Measurements from ENCODE around the gene ACOT7.
A peak's percentile ranks its signal among the peaks of the same experiment; 100 is the strongest.

ACOT7 gene

GRCh38 chr1:6353955-6354658, 39.5 kb downstream of the ACOT7 start:
- Histone ChIP-seq H3K4me3 (ENCODE audit: low read length in 2 of 2) (peak overlapping the region; percentile 1 to 9), H3K36me3 (ENCODE audit: control insufficient read depth in 2 of 2, insufficient read depth in 2 of 2, low read length in 2 of 2) (peaks cover 0 to 2% of the 10 kb centered on the region in 2 donors), H3K4me1 (ENCODE audit: control insufficient read depth in 2 of 2, insufficient read depth in 2 of 2, low read length in 2 of 2) (peaks cover 49 to 58% of the 10 kb centered on the region in 2 donors), H3K9me3 (ENCODE audit: control insufficient read depth in 2 of 2, low read length in 2 of 2) (no peaks in the 10 kb centered on the region), H3K9ac (ENCODE audit: low read depth in 1 of 2, low read length in 2 of 2) (peak overlapping the region in 1 of 2 donors; percentile 56), H3K27me3 (ENCODE audit: control insufficient read depth in 2 of 2, insufficient read depth in 2 of 2, low read length in 2 of 2) (no peaks in the 10 kb centered on the region), H3K27ac (ENCODE audit: low read depth in 2 of 2, low read length in 2 of 2) (peak overlapping the region; percentile 85 to 91)

GRCh38 chr1:6353619-6353954, 40.0 kb downstream of the ACOT7 start:
- H3K4me1 ChIP-seq (ENCODE audit: control insufficient read depth in 2 of 2, insufficient read depth in 2 of 2, low read length in 2 of 2) = peaks cover 49 to 58% of the 10 kb centered on the region in 2 donors
- H3K4me3 ChIP-seq (ENCODE audit: low read length in 2 of 2) = no peak overlapping the region
- no peaks in the 10 kb centered on the region for H3K27me3 ChIP-seq (ENCODE audit: control insufficient read depth in 2 of 2, insufficient read depth in 2 of 2, low read length in 2 of 2)
- peak overlapping the region; percentile 85 to 91 for H3K27ac ChIP-seq (ENCODE audit: low read depth in 2 of 2, low read length in 2 of 2)
- H3K36me3 ChIP-seq (ENCODE audit: control insufficient read depth in 2 of 2, insufficient read depth in 2 of 2, low read length in 2 of 2) = peaks cover 0 to 3% of the 10 kb centered on the region in 2 donors
- peak overlapping the region in 1 of 2 donors; percentile 56 for H3K9ac ChIP-seq (ENCODE audit: low read depth in 1 of 2, low read length in 2 of 2)
- no peaks in the 10 kb centered on the region for H3K9me3 ChIP-seq (ENCODE audit: control insufficient read depth in 2 of 2, low read length in 2 of 2)

- Histone ChIP-seq H3K27me3 (ENCODE audit: control insufficient read depth in 2 of 2, insufficient read depth in 2 of 2, low read length in 2 of 2) (no peaks in the 10 kb centered on the region), H3K9ac (ENCODE audit: low read depth in 1 of 2, low read length in 2 of 2) (peak overlapping the region; percentile 29 to 32), H3K4me3 (ENCODE audit: low read length in 2 of 2) (peak overlapping the region; percentile 13 to 30), H3K4me1 (ENCODE audit: control insufficient read depth in 2 of 2, insufficient read depth in 2 of 2, low read length in 2 of 2) (peaks cover 42 to 54% of the 10 kb centered on the region in 2 donors), H3K9me3 (ENCODE audit: control insufficient read depth in 2 of 2, low read length in 2 of 2) (no peaks in the 10 kb centered on the region), H3K27ac (ENCODE audit: low read depth in 2 of 2, low read length in 2 of 2) (peak overlapping the region; percentile 18 to 52), H3K36me3 (ENCODE audit: control insufficient read depth in 2 of 2, insufficient read depth in 2 of 2, low read length in 2 of 2) (peaks cover 0 to 5% of the 10 kb centered on the region in 2 donors)
Measured at GRCh38 chr1:6352138-6352563, 41.4 kb downstream of the ACOT7 start.

- peak overlapping the region; percentile 13 to 30 for H3K4me3 ChIP-seq (ENCODE audit: low read length in 2 of 2)
- H3K27ac ChIP-seq (ENCODE audit: low read depth in 2 of 2, low read length in 2 of 2) = peak overlapping the region; percentile 18 to 52
- peak overlapping the region; percentile 29 to 32 for H3K9ac ChIP-seq (ENCODE audit: low read depth in 1 of 2, low read length in 2 of 2)
- H3K9me3 ChIP-seq (ENCODE audit: control insufficient read depth in 2 of 2, low read length in 2 of 2) = no peaks in the 10 kb centered on the region
- no peaks in the 10 kb centered on the region for H3K27me3 ChIP-seq (ENCODE audit: control insufficient read depth in 2 of 2, insufficient read depth in 2 of 2, low read length in 2 of 2)
- peaks cover 42 to 53% of the 10 kb centered on the region in 2 donors for H3K4me1 ChIP-seq (ENCODE audit: control insufficient read depth in 2 of 2, insufficient read depth in 2 of 2, low read length in 2 of 2)
- H3K36me3 ChIP-seq (ENCODE audit: control insufficient read depth in 2 of 2, insufficient read depth in 2 of 2, low read length in 2 of 2) = peaks cover 0 to 5% of the 10 kb centered on the region in 2 donors
Measured at GRCh38 chr1:6351480-6352137, 42.0 kb downstream of the ACOT7 start.

- H3K9ac ChIP-seq (ENCODE audit: low read depth in 1 of 2, low read length in 2 of 2) = no peak overlapping the region
- H3K4me1 ChIP-seq (ENCODE audit: control insufficient read depth in 2 of 2, insufficient read depth in 2 of 2, low read length in 2 of 2) = peaks cover 42 to 53% of the 10 kb centered on the region in 2 donors
Measured at GRCh38 chr1:6350416-6351088, 43.0 kb downstream of the ACOT7 start.

GRCh38 chr1:6349254-6349943, 44.2 kb downstream of the ACOT7 start:
- Histone ChIP-seq H3K36me3 (ENCODE audit: control insufficient read depth in 2 of 2, insufficient read depth in 2 of 2, low read length in 2 of 2) (peaks cover 0 to 7% of the 10 kb centered on the region in 2 donors), H3K9ac (ENCODE audit: low read depth in 1 of 2, low read length in 2 of 2) (peak overlapping the region in 1 of 2 donors; percentile 34), H3K4me1 (ENCODE audit: control insufficient read depth in 2 of 2, insufficient read depth in 2 of 2, low read length in 2 of 2) (peaks cover 41 to 52% of the 10 kb centered on the region in 2 donors), H3K9me3 (ENCODE audit: control insufficient read depth in 2 of 2, low read length in 2 of 2) (no peaks in the 10 kb centered on the region), H3K27ac (ENCODE audit: low read depth in 2 of 2, low read length in 2 of 2) (peak overlapping the region; percentile 16 to 67), H3K4me3 (ENCODE audit: low read length in 2 of 2) (no peak overlapping the region), H3K27me3 (ENCODE audit: control insufficient read depth in 2 of 2, insufficient read depth in 2 of 2, low read length in 2 of 2) (no peaks in the 10 kb centered on the region)

More at GRCh38 chr1:6350416-6351088, 43.0 kb downstream of the ACOT7 start:
- no peak overlapping the region for H3K4me3 ChIP-seq (ENCODE audit: low read length in 2 of 2)
- H3K36me3 ChIP-seq (ENCODE audit: control insufficient read depth in 2 of 2, insufficient read depth in 2 of 2, low read length in 2 of 2) = peaks cover 0 to 7% of the 10 kb centered on the region in 2 donors
- no peaks in the 10 kb centered on the region for H3K9me3 ChIP-seq (ENCODE audit: control insufficient read depth in 2 of 2, low read length in 2 of 2)
- H3K27me3 ChIP-seq (ENCODE audit: control insufficient read depth in 2 of 2, insufficient read depth in 2 of 2, low read length in 2 of 2) = no peaks in the 10 kb centered on the region
- H3K27ac ChIP-seq (ENCODE audit: low read depth in 2 of 2, low read length in 2 of 2) = no peak overlapping the region

GRCh38 chr1:6348511-6349191, 44.9 kb downstream of the ACOT7 start:
- Histone ChIP-seq H3K4me1 (ENCODE audit: control insufficient read depth in 2 of 2, insufficient read depth in 2 of 2, low read length in 2 of 2) (peaks cover 39 to 52% of the 10 kb centered on the region in 2 donors), H3K27ac (ENCODE audit: low read depth in 2 of 2, low read length in 2 of 2) (peak overlapping the region; percentile 67 to 72), H3K27me3 (ENCODE audit: control insufficient read depth in 2 of 2, insufficient read depth in 2 of 2, low read length in 2 of 2) (no peaks in the 10 kb centered on the region), H3K4me3 (ENCODE audit: low read length in 2 of 2) (peak overlapping the region in 1 of 2 donors; percentile 27), H3K36me3 (ENCODE audit: control insufficient read depth in 2 of 2, insufficient read depth in 2 of 2, low read length in 2 of 2) (peaks cover 0 to 7% of the 10 kb centered on the region in 2 donors), H3K9ac (ENCODE audit: low read depth in 1 of 2, low read length in 2 of 2) (peak overlapping the region in 1 of 2 donors; percentile 34), H3K9me3 (ENCODE audit: control insufficient read depth in 2 of 2, low read length in 2 of 2) (no peaks in the 10 kb centered on the region)

- Histone ChIP-seq H3K4me3 (ENCODE audit: low read length in 2 of 2) (peak overlapping the region in 1 of 2 donors; percentile 27), H3K27me3 (ENCODE audit: control insufficient read depth in 2 of 2, insufficient read depth in 2 of 2, low read length in 2 of 2) (no peaks in the 10 kb centered on the region), H3K9ac (ENCODE audit: low read depth in 1 of 2, low read length in 2 of 2) (peak overlapping the region in 1 of 2 donors; percentile 34), H3K9me3 (ENCODE audit: control insufficient read depth in 2 of 2, low read length in 2 of 2) (no peaks in the 10 kb centered on the region), H3K27ac (ENCODE audit: low read depth in 2 of 2, low read length in 2 of 2) (peak overlapping the region; percentile 67 to 72), H3K4me1 (ENCODE audit: control insufficient read depth in 2 of 2, insufficient read depth in 2 of 2, low read length in 2 of 2) (peaks cover 39 to 45% of the 10 kb centered on the region in 2 donors), H3K36me3 (ENCODE audit: control insufficient read depth in 2 of 2, insufficient read depth in 2 of 2, low read length in 2 of 2) (peaks cover 0 to 7% of the 10 kb centered on the region in 2 donors)
Measured at GRCh38 chr1:6347641-6348487, 45.7 kb downstream of the ACOT7 start.

GRCh38 chr1:6345460-6345859, 48.1 kb downstream of the ACOT7 start:
- Histone ChIP-seq H3K4me1 (ENCODE audit: control insufficient read depth in 2 of 2, insufficient read depth in 2 of 2, low read length in 2 of 2) (peaks cover 29 to 33% of the 10 kb centered on the region in 2 donors), H3K4me3 (ENCODE audit: low read length in 2 of 2) (no peak overlapping the region), H3K9ac (ENCODE audit: low read depth in 1 of 2, low read length in 2 of 2) (no peak overlapping the region), H3K36me3 (ENCODE audit: control insufficient read depth in 2 of 2, insufficient read depth in 2 of 2, low read length in 2 of 2) (peaks cover 0 to 7% of the 10 kb centered on the region in 2 donors), H3K27me3 (ENCODE audit: control insufficient read depth in 2 of 2, insufficient read depth in 2 of 2, low read length in 2 of 2) (no peaks in the 10 kb centered on the region), H3K9me3 (ENCODE audit: control insufficient read depth in 2 of 2, low read length in 2 of 2) (no peaks in the 10 kb centered on the region), H3K27ac (ENCODE audit: low read depth in 2 of 2, low read length in 2 of 2) (peak overlapping the region; percentile 12 to 16)

All from mucosa of rectum (tissue), 2 donors.